ENCODE data around the gene ANLN. TPM values are rescaled to one million over a fixed set of nuclear protein-coding genes. Genes with fewer than 3 reads are reported as not detected.

Gene ANLN
- total RNA-seq, 1 donor from 2014 or later: 3.3 TPM

DNA sequence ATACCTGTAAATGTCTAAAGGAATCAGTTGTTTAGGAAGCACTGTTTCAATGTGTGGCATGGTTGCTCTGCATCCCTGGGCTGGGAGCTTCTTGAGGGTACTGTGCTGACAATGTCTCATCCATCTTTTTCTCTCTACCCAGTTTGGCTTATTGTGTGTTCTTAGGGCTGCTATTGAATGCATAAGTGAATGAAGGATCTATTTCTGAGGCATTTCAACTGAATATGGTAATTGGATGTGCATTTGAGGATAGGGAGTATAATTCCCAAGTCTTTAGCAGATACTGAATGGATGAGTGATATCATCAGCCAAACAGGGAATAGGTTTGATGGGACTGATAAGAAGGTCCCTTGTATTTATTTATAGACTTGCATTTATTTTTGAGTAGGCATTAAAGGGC is 64.1 kb downstream of the ANLN start:
- Histone ChIP-seq H3K4me1 (no peaks in the 10 kb centered on the region), H3K4me3 (no peak overlapping the region), H3K9me3 (no peaks in the 10 kb centered on the region), H3K27me3 (no peaks in the 10 kb centered on the region), H3K27ac (no peak overlapping the region), H3K36me3 (no peaks in the 10 kb centered on the region)
- intact Hi-C loops (cut with DNase I): no loop called here
- TF ChIP-seq, protein P1, sequence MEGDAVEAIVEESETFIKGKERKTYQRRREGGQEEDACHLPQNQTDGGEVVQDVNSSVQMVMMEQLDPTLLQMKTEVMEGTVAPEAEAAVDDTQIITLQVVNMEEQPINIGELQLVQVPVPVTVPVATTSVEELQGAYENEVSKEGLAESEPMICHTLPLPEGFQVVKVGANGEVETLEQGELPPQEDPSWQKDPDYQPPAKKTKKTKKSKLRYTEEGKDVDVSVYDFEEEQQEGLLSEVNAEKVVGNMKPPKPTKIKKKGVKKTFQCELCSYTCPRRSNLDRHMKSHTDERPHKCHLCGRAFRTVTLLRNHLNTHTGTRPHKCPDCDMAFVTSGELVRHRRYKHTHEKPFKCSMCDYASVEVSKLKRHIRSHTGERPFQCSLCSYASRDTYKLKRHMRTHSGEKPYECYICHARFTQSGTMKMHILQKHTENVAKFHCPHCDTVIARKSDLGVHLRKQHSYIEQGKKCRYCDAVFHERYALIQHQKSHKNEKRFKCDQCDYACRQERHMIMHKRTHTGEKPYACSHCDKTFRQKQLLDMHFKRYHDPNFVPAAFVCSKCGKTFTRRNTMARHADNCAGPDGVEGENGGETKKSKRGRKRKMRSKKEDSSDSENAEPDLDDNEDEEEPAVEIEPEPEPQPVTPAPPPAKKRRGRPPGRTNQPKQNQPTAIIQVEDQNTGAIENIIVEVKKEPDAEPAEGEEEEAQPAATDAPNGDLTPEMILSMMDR (IDR thresholded peaks at IDR 0.05): no peak
- ATAC-seq (no peak), DNase-seq (no peak)

DNA sequence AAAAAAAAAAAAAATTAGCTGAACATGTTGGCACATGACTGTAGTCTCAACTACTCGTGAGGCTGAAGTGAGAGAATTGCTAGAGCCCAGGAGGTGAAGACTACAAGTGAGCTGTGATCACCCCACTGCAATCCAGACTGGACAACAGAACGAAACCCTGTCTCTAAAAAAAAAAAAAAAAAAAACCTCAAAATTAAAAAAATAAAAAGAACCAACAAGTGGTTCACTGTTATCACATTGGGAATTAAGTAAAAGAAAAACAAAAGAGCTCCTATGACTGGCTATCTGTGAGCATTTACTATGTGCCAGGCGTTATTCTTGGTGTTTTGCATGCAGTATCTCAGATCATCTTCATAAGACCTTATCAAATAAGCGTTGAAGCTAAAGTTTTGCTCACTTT is 66.0 kb downstream of the ANLN start:
- no peaks in the 10 kb centered on the region for H3K9me3 ChIP-seq
- no peak overlapping the region for H3K27ac ChIP-seq
- TF ChIP-seq, protein P1 (IDR thresholded peaks at IDR 0.05): no peak
- no peaks in the 10 kb centered on the region for H3K36me3 ChIP-seq
- H3K4me3 ChIP-seq: no peak overlapping the region
- intact Hi-C loops (cut with DNase I): no loop called here
- no peak for DNase-seq
- H3K4me1 ChIP-seq: no peaks in the 10 kb centered on the region
- no peaks in the 10 kb centered on the region for H3K27me3 ChIP-seq
- ATAC-seq: no peak

DNA sequence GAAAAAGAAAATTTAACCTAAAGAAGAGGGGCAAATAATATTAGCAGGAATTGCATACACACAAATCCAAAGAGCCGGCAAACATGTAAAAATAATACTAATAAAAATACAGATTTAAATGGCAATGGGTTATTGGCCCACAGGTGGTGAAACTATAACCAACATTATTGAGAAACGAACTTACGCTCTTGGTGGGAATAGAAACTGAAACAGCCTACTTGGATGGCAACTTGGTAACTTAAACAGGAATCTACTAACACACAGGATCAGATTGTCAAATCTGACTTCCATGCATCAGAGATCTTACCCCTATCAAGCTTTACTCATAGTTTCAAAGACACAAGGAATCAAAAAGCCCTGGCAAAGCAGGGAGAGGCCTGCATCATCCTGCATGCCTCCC is 66.5 kb downstream of the ANLN start:
- intact Hi-C loops (cut with DNase I): no loop called here
- DNase-seq (no peak), ATAC-seq (no peak)
- TF ChIP-seq, protein P1 (IDR thresholded peaks at IDR 0.05): no peak
- H3K4me1 ChIP-seq: no peaks in the 10 kb centered on the region
- H3K9me3 ChIP-seq: no peaks in the 10 kb centered on the region
- H3K36me3 ChIP-seq: no peaks in the 10 kb centered on the region
- no peak overlapping the region for H3K27ac ChIP-seq
- no peaks in the 10 kb centered on the region for H3K27me3 ChIP-seq
- H3K4me3 ChIP-seq: no peak overlapping the region

DNA sequence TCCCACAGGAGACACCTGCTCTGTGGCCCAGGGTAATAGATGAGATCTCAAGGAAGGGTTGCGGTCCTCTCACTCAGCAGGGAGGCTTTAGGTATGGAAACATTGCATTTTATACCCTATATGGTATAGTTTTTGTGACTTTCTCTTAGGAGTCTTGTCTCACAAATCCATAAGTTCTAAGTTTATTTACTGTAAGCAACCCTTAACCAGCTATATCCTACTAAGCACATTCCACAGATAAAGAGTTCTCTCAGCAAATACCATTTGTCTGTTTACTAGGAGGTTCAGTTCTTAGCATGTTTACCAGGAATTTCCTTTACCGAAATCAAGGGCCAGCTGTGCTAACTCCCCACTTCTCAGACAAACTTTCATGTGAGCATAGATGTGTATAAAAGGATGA is 66.9 kb downstream of the ANLN start:
- H3K9me3 ChIP-seq: no peaks in the 10 kb centered on the region
- H3K4me1 ChIP-seq: no peaks in the 10 kb centered on the region
- H3K4me3 ChIP-seq: no peak overlapping the region
- no peaks in the 10 kb centered on the region for H3K27me3 ChIP-seq
- no peak for ATAC-seq
- intact Hi-C loops (cut with DNase I): no loop called here
- TF ChIP-seq, protein P1 (IDR thresholded peaks at IDR 0.05): no peak
- DNase-seq: no peak
- no peak overlapping the region for H3K27ac ChIP-seq
- H3K36me3 ChIP-seq: no peaks in the 10 kb centered on the region

DNA sequence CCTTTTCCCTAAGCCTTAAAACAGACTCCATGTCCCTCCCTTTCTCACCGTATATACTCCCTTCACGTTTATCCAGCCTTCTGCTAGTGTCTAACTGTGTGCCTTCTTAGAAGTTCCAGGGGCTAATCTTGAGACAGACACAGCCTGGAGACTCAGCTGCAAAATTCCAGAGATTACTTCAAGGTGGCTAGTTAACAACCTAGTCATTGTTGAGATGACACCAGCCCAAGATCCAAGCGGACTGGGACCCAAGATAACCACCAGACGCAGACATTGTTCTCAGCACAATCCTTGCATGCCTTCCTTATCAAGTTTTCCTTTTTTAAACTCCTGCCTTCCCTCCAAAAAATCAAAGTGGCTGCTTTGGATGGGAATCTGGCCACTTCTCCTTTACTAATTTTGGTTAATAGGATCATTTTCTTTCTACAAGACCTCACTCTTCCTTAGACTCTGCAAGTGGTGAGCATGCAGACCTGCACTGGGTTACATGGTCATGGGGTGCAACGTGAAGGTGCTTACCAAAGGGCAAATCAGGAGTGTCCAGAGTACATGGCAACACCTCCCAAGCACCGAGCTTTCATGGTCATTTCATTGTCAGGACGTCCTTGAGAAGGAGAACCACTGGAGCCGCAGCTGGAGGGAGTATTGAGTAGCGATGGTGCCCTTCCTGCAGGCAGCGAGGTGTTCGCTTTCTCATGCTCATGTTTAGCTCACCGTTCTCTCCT is 69.7 kb downstream of the ANLN start:
- H3K36me3 ChIP-seq: no peaks in the 10 kb centered on the region
- intact Hi-C loops (cut with DNase I): no loop called here
- H3K4me3 ChIP-seq: no peak overlapping the region
- no peak overlapping the region for H3K27ac ChIP-seq
- H3K4me1 ChIP-seq: no peaks in the 10 kb centered on the region
- TF ChIP-seq, protein P1 (IDR thresholded peaks at IDR 0.05): no peak
- H3K9me3 ChIP-seq: no peaks in the 10 kb centered on the region
- ATAC-seq (no peak), DNase-seq (no peak)
- H3K27me3 ChIP-seq: no peaks in the 10 kb centered on the region

Measured in upper lobe of right lung (tissue), 1 donor.